T-helper 9 cell (primary cell): ENCODE measurements around the gene IRF6.
A peak's percentile ranks its signal among the peaks of the same experiment; 100 is the strongest.

Experiments
- DNase-seq: peaks from one replicate; pipeline ENCODE4 v3.0.0-alpha.2; 2020

IRF6 gene

DNA sequence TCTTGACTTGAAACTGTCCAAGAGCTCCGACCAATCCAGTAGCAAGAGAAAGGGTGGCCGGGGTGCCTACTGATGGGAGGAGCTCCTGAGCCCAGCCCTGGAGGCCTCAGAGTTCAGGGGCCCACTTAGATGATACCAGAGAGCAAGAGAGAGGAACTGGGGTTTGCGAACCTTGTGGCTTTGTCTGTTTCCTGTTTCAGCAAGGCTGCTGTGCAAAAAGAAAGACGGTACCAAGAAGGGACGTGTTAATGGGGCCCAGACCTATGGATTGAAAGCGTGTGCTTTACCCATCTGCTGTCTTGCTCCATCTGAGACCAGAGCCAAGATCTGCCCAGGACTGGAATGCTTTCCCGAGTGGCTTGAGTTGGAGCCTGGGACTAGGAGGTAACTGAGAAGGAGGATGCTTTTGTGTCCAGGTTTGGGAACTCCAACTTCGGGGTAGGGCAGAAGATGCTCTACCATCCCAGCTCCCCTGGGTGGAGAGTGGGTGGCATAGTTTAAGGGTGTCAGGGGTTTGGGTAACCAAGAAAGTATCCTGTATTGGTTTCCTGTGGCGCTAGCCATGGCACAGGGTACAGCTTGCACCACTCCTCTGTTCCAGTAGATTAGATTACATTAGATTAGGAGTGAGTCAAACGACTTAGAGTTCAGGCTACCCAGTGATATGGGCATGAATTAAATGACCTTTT lies 49.9 kb downstream of the IRF6 start, which contains the start of gene TRAF3IP3:
TRAF3IP3 (plus strand) TSS at position 128 of the 689 bp plus-strand sequence. CDS start 3,987 bp downstream, outside the sequence.
- DNase-seq: peak; percentile 55

DNA sequence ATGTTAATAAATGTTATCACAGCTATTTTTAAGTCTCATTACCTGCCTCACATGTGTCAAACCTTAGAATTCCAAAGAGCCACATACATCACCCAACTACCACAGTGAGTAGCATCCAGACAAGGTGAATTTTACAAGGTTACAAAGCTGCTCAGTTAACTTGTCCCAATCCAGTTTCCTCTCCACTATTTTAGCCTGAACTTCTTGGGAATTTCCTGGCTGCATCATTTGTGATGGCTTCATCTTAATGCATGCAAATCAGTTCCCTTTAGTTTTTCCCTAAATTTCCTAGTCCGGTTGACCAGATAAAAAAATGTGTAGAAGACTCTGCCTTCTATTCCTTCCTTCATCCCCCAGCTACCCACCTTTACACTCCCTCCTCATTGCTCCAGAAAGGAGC lies 50.7 kb downstream of the IRF6 start:
- no peak for DNase-seq

DNA sequence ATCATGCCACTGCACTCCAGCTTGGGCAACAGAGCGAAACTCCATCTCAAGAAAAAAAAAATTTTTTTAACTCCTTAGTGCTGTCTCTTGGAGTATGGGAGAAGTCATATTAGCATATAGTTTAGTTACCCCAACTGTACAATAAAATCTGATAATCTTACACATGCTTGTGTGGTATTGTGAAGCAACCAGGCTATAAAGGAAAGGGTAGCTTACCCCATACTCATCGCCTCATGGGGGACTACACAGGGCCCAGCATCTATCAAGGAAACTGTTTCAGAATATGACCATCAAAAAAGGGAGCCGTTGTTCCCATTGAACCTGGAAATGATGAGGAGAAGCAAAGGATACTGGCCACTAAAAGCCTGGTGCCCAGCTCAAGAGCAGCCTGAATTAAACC lies 53.1 kb downstream of the IRF6 start:
- no peak for DNase-seq

- no peak for DNase-seq
Observed at GRCh38 chr1:209751627-209752231, 54.2 kb downstream of the IRF6 start.

DNA sequence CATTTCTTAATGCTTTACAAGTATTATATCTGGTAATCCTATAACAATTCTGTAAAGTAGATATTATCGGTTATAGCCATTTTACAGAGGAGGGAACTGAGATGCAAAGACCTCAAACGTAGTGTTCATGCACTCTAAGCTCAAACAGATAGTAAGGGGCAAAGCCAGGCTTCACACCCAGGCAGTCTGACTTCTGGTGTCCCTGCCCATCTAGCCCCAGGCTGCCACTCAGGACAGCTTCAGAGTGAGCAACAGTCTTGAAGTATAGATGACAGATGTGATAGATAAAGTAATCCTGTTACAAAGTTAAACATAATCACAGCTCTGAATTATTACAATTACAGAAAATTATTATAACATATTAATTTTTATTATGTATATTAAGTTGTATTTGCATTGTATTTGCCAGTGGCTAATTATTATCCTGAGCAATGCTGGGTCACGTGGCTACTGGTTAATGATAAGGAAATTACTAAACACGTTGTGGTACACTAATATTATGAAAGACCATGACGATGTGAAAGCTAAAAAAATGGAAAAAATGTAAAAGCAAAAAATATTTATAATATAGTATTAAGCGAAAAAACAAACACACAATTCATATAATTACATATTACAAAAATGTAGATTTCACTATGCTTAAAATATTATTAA lies 56.1 kb downstream of the IRF6 start:
- DNase-seq: no peak

- DNase-seq: no peak
Observed at GRCh38 chr1:209749205-209749604, 56.7 kb downstream of the IRF6 start.

DNA sequence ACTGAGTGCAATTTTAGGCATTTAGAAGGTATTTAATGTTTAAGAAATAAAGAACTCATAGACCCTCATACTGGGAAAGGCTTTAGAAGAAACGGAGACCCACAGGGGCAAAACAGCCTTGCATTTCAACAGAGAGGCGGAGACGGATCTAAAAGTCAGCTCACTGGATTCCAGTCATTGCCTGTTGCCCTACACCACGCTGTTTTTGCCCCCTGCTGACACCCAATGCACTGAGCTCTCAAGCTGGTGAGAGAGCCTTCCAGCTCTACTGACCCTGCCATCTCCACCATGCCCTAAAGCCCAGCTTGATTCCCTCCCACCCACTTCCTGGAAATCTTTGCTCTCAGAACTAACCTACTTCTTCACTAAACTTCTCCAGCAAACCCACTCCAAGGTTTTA lies 57.3 kb downstream of the IRF6 start:
- DNase-seq: no peak

DNA sequence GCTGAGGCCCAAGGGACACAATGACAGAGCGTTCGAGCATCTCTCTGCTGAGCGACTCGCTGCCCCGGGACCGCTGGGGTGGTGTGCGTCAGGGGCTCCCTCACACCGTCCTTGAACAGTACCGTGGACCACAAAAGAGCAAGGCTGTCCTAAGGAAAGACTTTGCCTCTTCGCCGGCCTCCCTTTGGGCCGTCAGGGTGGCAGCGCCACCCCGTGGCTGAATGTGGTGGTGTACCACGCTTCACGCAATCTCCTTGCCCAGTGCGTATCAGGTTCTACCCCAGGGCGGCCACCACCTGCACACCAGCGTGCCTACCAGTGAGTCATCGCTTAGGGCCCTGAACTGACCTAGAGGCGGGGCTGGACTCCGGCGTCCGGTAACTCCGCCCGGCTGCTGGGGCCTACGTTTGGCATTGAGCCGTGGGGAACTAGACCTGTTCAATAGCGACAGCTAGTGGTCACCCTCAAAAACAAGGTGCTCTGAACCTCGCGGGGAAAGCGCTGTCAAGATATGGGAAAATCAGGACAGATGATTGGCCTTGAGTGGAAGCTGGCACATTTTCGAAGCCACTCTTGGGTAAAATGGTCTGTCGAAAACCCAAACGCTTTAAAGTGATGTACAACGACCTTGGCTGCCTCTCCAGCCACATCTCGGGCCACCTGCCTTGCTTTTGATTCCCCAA lies 58.2 kb downstream of the IRF6 start:
- peak; percentile 76 for DNase-seq

DNA sequence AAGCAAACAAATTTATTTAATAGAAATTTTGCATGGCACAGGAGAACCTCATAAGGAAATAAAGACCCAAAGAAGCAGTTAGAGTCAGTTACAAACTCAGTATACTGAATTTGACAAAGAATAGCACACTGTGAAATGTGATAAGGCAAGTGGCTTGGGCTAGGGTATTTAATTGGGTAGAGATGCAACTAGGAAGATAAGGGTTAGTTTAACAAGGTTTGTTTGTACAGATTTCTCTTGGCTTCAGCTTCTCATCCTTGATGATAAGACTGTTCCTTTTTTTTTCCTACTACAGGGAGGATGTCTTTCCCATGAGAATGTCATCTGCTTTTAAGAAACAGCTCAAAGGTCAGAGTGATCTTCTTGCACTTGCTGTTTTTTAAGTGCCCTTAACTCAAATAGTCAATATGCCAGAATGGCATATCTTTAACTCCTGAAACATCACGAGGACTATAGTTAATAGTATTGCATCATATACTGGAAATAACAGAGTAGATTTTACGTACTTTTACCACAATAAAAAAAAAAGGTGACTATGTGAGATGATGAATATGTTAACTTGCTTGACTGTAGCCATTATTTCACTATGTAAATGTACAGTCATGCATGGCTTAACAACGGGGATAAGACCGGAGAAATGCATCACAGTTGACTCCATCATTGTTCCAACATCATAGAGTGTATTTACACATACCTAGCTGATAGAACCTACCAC lies 59.3 kb downstream of the IRF6 start:
- DNase-seq: no peak

- no peak for DNase-seq
Observed at GRCh38 chr1:209743145-209743482, 62.8 kb downstream of the IRF6 start.

DNA sequence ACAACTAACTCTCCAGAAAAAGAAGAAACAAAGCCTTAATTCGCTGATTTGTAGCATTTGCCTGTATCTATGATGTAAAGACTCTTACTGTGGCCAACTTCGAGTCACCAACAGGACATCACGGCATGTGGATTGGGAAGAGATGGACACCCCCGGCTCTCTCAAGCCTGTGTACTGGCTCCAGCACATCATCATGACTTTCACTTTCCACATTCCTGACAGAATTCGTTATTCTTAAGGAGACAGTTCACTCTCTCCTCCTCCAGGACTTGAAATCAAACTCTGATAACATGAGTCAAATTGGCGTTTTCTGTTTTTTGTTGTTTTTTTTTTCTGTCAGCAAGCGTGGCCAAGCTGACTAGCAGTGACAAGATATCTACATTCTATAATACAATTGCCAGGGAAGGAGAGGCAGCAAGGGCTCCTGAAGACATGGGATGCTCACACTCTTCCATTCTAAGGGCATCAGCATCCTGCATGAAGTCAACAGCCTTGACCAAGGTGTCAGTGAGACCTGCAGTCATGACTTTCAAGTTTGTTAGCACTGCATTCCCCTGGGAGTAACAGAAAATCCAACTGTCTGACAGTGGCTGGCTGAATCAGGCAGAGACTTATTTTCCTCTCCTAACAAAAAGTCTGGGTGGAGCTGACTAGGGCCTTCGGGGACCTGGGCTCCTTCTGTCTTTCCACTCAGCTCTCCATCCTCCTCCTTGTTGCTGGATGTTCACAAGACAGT lies 63.4 kb downstream of the IRF6 start:
- no peak for DNase-seq

DNA sequence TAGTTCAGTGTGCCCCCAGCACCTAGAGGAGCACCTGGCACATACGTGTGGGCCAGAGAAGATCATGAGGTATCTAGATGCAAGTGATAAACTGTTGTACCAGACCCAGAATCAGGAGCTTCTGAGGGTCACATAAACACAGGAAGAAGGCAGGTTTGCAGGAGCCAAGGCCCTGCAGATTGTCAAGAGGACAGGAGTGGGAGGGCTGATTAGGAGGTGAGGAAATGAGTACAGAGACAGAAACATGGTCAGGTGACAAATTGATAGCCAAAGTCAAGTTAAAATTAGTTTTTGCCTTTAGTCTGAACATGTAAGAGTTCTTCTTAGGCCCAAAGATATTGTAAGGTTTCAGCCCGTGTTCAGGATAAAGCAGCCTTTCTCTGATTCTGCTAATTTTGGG lies 64.1 kb downstream of the IRF6 start:
- DNase-seq: no peak

DNA sequence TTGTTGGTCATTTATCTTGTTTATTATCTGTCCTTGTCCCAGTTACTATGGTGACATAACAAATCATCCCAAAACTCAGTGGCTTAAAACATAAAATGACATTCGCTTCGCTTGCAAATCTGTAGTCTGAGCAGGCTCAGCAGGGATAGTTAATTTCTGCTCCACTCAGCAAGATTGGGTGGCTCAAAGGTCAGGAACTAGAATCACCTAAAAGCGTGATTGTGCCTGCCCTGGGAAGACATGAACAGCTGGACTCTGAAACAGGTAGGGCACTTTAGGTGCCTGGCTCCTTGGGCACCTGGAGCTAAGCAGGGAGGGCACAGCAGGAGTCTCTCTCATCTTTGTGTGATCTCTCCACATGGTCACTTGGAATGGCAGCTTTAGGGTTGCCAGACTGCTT lies 64.7 kb downstream of the IRF6 start:
- no peak for DNase-seq

DNA sequence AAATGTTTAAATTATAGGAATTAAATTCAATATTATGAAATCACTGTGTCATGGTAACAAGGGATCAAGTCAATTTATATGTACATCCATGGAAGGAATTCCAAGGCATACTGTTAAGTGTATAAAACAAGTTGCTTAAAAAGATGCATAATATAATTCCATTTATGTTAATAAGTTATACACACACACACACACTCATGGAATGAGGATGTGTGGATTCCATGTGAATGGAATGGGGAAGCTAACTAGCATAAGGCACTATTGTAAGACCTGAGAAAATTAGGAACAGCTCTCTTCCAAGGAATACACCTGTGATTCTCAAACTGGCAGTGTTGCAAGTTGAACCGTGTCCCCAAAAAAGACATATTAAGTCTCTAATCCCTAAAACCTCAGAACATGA lies 67.7 kb downstream of the IRF6 start:
- DNase-seq: no peak

DNA sequence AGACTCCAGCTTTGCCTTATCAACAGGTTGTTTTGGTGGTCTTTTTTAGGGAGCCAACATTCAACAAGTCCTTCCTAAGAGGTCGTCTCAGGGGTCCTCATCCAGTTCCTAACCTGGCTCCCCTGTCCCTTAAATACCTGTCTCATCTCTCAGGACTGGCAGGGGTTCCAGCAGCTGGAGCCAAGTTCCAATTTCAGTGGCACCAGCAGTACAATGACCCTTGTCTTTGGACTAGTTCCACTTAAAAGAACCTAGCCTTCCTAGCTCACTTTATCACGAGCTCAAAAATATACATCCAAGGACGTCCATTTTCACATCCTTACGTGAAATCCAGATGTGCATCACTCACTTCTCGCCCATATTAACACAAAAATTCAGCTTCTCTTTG lies 68.8 kb downstream of the IRF6 start:
- no peak for DNase-seq

GRCh38 chr1:209736490-209737117 lies 69.3 kb downstream of the IRF6 start:
- no peak for DNase-seq
